Activated CD4-positive, CD25-positive, alpha-beta regulatory T cell treated with anti-CD3 and anti-CD28 coated beads, Interleukin-2, amount 50 U/mL, for 72 hours (primary cell): ENCODE measurements around the gene KLF15.

Experiments
- DNase-seq: peaks from one replicate; pipeline ENCODE4 v3.0.0; 2021

KLF15 gene

GRCh38 chr3:126345641-126346460, 11.4 kb downstream of the KLF15 start:
- DNase-seq: peak; percentile 22

- DNase-seq: peak; percentile 6
These were observed 12.0 kb downstream of the KLF15 start for GRCh38 chr3:126345231-126345630.

- DNase-seq: peak; percentile 18
These were observed 12.7 kb downstream of the KLF15 start for GRCh38 chr3:126344380-126345041.

- peak; percentile 17 for DNase-seq
These were observed 13.6 kb downstream of the KLF15 start for GRCh38 chr3:126343649-126344035.

GRCh38 chr3:126342991-126343648, 14.1 kb downstream of the KLF15 start:
- peak; percentile 6 for DNase-seq

GRCh38 chr3:126342211-126342610, 15.0 kb downstream of the KLF15 start:
- DNase-seq: peak; percentile 21

- DNase-seq: peak; percentile 8
These were observed 15.5 kb downstream of the KLF15 start for GRCh38 chr3:126341755-126342150.

- DNase-seq: peak; percentile 15
These were observed 16.1 kb downstream of the KLF15 start for GRCh38 chr3:126340943-126341754.

GRCh38 chr3:126340596-126340942, 16.6 kb downstream of the KLF15 start:
- no peak for DNase-seq

GRCh38 chr3:126340081-126340511, 17.1 kb downstream of the KLF15 start:
- peak; percentile 14 for DNase-seq

GRCh38 chr3:126339466-126339865, 17.7 kb downstream of the KLF15 start:
- DNase-seq: peak; percentile 3

- DNase-seq: peak; percentile 17
These were observed 18.4 kb downstream of the KLF15 start for GRCh38 chr3:126338790-126339288.

- peak; percentile 15 for DNase-seq
These were observed 19.1 kb downstream of the KLF15 start for GRCh38 chr3:126337980-126338651.

GRCh38 chr3:126331812-126332336, 25.3 kb downstream of the KLF15 start:
- DNase-seq: peak; percentile 5

GRCh38 chr3:126329927-126330725, 27.1 kb downstream of the KLF15 start:
- DNase-seq: no peak

- no peak for DNase-seq
These were observed 30.6 kb downstream of the KLF15 start for GRCh38 chr3:126326629-126327028.

GRCh38 chr3:126322181-126322967, 34.8 kb downstream of the KLF15 start:
- no peak for DNase-seq

- no peak for DNase-seq
These were observed 35.7 kb downstream of the KLF15 start for GRCh38 chr3:126321490-126321889.

- no peak for DNase-seq
These were observed 36.5 kb downstream of the KLF15 start for GRCh38 chr3:126320517-126321293.
